G401.6 (cell line): Measurements from ENCODE around the gene MRPL49.
"Not testable (repeated sequence)": the region's sequence is repeated elsewhere in the genome, so short reads cannot be mapped to it uniquely, and the experiment has no call there.

Experiments
- FAIRE-seq: peaks from 2 replicates; lab custom pipeline; 2012; peaks lifted over from hg19 to GRCh38; lab: Jason Lieb, UNC

Gene MRPL49

DNA sequence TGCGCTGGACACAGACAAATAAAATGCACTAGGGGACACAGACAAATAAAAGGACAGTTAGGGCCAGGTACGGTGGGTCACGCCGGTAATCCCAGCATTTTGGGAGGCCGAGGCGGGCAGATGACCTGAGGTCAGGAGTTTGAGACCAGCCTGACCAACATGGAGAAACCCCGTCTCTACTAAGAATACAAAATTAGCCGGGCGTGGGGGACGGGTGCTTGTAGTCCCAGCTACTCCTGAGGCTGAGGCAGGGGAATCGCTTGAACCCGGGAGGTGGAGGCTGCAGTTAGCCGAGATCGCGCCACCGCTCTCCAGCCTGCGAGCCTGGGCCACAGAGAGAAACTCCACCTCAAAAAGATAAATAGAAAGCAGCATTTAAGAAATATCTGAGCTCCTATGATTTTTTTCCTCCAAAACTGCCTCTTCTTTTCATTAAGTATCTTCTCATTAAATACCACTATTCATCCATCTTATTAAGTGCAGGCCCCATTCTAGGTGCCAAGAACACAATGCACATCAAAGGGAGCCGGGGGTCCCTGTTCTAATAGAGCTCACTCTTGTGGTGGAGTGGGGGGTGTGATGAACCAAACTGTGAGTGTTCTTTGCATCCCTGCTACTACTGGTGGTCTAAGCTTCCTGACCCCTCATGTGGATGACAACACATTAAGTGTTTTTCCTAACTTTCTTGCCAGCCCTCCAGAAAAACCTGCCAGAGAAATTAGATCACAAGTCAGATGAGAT, 3.9 kb upstream of the MRPL49 start:
- no peak for FAIRE-seq

DNA sequence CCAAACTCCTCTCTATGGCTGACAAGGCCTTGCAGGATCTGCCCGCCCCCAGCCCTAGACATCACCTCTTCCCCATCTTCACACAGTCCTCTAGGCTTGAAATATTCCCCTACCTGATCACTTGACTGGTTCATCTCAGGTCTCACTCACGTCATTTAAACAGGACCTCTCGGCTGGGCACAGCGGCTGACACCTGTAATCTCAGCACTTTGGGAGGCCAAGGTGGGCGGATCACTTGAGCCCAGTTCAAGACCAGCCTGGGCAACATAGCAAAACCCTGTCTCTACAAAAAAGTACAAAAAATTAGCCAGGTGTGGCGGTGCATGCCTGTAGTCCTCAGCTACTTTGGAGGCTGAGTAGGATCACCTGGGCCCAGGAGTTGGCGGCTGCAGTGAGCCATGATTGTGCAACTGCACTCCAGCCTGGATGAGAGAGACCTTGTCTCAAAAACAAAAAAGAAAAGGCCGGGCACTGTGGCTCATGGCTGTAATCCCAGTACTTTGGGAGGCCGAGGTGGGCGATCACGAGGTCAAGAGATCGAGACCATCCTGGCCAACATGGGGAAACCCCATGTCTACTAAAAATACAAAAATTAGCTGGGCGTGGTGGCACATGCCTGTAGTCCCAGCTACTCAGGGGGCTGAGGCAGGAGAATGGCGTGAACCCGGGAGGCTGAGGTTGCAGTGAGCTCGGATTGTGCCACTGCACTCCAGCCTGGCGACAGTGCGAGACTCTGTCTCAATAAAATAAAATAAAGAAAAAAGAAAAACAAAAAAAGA, 3.0 kb upstream of the MRPL49 start:
- FAIRE-seq: not testable (repeated sequence)

DNA sequence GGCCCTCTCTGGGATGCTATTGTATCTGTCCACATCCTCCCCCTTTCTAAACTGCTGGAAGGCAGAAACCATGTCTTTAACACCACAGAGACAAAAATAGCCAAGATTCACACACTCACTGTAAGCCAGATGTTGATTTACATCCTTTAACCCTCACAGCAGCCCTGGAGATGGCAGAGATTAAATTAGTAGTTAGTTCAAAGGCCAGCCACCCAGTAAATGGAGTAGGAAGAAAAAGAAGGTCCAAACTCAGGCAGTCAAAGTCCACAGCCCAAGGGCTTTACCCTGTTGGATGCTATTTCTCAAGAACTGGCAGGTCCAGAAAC, 2.5 kb upstream of the MRPL49 start:
- FAIRE-seq: no peak

DNA sequence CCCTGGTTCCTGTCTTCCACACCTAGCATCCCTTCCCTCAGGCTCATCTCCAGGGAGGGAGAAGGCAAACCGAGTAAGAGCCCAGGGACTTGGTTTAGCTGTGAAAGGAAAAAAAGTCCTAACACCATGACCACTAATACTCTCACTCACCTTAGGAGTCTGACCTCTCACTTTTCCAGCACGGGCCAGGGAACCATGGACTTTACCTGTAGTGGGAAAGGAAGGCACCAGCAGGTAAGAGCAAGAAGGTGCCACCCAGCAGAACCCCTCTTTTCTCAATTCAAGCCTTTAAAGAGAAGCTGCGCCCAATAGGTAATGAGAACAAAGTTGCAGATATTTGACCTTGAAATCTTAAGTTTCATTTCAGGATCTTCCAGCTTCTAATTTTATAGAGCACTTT, 1.3 kb upstream of the MRPL49 start:
- FAIRE-seq: no peak

DNA sequence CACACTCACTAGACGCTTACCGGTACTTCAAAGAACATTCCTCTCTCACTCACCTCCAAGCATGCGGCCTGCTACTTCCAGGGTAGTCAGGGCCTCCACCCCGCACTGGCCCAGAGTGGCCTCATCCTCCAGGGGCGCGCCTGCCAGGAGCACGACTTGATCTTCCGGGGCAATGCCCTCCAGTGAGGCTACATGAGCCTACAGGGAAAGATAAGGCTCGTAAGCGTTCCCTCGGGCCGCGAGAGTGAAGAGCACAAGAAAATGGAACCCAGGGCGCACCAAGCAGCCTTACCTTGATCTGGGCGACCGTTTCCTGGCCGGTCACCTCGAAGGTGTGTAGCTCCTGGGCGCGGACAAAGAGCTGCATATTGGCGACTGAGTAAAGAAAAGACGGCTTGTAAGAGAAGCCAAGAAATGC, 665 bp upstream of the MRPL49 start:
- no peak for FAIRE-seq

DNA sequence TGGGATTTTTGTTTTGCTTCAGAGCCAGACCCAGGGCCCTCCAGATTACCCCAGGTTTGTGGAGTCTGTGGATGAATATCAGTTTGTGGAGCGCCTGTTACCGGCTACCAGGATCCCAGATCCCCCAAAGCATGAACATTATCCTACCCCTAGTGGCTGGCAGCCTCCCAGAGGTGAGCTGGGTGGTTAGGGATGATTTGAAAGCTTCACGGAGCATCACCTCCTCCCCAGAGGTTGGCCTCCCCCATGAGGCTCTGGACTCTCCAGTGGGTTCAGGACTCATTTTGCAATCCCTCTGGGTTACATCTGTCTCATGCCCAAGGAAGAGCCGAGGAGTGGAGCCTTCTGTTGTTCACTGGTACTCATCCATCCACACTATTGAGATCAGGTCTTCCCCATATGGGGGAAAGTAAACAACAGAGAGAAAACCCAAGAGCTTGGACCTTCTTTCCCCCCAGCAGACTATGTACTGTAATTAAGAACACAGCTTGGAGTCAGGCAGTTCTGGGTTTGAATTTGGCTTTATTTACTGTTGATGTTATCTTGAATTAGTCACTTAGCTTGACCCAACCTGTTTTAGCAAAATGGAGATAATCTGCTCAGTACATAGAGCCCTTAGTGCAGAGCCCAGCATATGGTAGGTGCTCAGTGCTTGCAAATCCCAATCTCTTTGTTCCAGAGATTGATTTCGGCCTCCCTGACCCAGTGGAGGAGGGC, 2.5 kb downstream of the MRPL49 start:
- no peak for FAIRE-seq

DNA sequence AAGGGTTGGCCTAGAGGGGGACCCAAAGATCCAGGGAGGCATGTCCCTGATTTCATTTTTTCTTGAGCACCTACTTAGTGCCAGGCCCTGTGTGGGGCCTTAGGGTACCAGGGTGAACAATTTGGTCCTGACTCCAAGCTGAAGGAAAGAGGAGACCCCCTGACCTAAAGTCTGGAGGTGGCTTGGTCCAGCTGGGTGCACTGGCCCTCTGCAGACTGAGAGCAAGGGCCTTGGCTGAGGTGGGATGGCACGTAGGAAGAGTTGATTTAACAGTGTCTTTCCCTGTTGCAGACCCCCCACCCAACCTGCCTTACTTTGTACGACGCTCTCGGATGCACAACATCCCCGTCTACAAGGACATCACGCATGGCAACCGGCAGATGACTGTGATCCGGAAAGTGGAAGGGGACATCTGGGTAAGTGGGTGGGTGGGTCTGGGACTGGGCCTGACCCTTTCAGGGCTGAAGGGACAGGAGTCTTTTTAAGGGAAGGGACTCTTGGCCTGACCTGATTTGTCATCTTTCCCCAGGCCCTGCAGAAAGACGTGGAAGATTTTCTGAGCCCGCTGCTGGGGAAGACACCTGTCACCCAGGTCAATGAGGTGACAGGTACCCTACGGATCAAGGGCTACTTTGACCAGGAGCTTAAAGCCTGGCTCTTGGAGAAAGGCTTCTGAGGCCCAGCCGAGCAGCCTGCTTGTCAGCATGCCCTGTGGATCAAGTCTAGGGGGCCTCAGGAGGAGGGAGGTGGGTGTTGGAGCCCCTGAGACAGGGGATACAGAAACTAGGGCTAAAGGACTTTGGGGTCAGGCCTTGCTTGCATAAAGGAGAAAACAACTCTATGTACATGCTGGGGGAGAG, 3.3 kb downstream of the MRPL49 start:
- FAIRE-seq: no peak

DNA sequence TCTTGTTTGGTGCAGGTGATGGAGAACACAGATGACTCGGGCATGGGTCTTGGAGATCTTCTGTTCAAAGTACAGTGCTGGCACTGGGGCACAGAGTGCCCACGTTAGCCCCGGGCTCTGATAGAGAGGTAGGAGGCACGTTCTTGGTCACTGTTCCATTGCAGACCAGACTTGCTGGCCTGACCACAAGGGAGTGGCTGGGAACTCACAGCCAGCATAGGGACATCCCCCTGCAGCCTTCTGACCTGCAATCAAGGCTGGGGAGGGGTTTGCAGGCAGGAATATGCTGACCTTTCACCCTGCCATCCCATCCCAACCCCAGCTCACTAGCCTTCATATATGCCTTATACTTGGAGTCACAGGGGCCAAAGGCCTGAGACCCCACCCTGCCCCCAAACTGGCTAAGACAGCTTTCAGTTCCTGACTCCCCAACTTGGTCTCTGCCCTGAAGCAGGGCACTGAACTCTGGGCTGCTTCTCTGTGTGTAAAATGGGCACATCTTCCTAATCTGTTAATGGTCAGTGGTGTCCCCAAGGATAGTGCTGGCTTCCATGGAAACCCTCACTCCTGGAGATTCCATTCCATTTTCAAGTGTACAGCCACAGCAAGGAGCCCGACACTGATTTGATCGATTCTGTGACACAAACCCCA, 4.6 kb downstream of the MRPL49 start:
- no peak for FAIRE-seq

DNA sequence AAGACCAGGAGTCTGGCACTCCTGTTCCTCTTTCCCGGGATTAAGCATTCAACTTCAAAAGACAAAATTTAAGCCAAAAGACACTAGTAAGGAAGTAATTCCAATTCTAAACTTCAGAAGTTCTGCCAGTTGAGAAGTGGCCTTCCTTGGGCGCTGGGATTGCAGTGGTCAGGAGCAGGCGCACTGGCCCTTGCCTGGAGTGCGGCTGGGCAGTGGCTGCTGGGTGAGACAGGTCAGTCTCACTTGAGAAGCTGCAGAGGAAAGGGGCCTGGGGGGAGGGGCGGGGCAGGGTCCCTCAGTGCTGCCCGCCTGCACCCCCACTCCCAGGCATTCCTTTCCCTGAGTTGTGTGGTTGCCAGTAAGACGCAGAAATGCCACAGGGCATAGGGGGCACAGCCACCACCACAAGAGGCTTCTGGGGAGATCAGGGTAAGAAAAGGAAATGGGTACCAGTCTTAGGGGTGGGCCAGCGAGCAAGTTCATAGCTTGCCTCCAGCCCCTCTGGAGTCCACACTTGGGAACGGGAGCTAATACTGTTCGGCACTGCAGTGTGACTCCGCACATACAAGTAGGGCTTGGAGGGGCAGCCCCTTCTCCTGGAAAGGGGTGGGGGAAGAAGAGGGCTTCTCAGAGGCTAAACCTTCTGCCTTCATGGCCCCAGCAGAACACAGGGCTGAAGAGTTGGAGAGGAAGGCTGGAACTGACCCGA, 5.5 kb downstream of the MRPL49 start:
- FAIRE-seq: no peak

DNA sequence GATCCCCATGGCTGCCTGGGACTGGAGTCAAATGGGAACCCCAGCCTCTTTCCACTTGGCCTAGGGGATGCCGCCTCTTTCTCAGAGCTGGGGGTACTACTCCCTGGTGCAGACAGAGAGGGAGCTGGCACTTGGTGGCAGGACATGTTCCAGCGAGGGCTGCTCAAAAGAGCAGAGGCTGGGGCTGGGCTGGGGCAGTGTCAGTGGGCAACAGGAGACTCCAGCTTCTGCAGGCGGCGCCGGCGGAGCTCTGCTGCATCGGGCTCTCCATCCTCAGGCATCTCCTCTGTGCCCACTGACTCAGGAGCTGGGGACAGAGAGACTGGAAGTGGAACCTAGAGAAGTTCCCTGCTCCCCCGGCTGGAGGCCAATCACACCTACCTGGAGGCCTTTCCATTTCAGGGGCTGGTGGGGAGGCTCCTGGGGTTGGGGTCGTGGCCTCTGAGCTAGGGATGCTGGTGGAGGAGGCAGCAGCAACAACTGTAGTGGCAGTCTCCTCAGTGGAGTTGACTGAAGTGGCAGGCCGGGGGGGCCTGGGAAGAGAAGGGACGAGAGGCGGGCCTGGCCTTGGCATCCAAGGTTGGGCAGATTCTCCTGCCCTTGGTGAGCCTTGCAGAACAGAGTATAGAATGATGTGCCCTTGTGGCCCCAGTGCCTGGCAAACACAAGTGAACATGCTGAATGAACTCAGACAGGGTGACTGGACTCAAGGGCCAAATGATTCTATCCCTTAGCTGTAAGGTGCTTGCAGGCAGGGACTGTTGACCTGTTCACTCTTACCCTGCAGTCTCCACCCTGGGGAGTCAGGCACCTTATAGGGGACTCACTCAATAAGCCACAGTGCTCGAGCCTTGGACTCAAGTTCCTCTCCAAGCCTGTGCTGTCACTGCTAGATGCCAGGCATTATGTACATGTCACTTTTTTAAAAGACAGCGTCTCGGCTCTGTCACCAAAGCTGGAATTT, 6.3 kb downstream of the MRPL49 start:
- FAIRE-seq: no peak

DNA sequence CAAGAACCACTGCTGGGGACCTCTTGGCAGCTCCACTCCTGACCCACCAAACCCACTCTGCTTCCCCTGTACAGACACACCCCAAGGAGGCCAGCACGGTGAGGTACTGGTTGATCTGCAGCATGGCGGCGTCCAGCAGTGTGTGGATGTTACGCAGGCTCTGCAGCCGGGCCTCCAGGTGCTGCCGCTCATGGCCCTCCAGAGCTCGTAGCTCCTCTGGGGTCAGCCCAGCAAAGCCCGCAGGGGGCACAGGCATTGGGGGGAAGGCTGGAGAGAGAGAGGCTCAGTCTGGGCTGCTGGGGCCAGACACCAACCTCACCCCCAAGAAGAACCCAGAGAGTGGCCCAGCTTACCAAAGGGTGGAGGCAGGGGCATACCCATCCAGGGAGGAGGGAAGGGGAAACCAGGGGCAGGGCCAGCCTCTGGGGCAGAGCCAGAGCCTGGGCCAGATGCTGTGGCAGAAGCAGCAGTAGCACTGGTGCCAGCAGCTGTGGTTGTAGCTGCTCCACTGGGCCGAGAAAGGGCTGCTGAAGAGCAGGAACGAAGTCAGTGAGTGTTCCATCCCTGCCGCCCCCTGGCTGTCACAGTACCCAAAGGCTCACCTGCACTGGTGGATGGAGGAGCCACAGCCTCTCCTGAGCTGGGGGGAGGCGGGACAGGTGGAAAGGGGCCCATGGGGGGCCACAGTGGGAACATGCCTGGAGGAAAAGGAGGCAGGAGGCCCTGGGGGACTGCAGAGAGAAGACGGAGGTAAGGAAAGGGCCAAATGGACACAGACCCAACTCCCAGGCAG, 7.7 kb downstream of the MRPL49 start:
- FAIRE-seq: no peak

DNA sequence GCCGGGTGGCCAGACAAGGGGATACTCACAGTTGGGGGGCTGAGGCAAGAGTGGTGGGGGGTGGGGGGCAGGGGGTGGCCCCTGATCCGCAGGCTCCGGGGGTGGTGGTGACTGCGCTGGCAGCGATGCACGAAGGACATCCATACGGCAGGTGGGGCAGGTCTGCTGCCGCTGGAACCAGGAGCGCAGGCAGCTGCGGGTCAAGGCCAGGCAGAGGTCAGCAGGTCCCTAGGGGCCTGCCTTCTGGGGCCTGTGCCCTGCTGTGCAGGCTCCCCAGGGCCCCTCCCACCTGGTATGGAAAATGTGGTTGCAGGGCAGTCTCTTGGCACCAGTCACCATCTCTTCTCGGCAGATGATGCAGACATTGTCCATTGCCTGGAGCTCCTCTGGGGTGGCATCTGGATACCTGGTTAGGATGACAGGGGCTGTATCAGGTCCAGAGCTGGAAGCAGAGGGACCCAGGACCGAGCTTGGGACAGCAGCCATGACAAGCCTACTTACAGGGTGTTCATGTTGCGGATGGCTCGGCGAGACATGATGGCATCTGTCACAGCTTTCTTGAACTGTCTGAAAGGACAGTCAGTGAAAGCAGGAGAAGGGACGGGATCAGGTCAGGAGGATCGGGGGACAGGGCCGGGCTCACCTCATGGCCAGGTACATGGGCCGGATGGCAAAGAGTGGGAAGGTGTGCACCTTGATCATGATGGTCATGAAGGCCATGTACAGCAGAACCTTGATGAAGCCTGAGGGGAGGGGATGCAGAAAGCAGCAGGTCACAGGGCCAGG, 8.7 kb downstream of the MRPL49 start:
- FAIRE-seq: no peak

DNA sequence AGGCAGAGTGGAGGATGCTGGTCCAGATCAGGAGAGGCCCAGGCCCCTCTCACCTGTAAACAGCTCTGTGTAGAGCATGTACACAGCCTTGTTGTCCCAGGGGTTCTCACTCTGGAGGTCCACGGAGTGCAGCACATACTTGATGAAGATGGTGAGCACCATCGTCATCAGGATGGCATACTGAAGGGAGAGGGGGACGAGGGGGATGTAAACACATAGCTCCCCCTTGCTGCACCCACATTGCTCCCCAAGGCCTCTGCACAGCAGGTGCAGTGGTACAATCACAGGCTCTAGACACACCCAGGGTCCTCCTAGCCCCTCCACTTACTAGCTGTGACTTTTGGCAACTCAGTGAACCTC, 9.3 kb downstream of the MRPL49 start:
- no peak for FAIRE-seq

DNA sequence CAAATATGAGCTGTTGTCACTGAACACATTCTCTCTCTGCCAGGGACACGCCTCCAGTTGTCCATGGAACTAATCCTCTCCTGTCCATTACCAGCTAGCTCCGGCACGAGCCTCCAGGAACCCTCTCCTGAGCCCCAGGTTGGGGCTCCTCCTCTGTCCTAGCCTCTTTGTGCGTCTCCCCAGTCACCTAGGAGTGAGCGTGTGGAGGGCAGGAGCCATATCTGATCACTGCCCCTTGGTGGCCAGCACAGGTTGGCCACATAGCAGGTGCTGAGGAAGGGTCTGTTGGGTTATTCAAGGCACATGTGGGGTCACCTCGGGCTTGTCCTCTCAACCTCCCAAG, 9.7 kb downstream of the MRPL49 start:
- no peak for FAIRE-seq

DNA sequence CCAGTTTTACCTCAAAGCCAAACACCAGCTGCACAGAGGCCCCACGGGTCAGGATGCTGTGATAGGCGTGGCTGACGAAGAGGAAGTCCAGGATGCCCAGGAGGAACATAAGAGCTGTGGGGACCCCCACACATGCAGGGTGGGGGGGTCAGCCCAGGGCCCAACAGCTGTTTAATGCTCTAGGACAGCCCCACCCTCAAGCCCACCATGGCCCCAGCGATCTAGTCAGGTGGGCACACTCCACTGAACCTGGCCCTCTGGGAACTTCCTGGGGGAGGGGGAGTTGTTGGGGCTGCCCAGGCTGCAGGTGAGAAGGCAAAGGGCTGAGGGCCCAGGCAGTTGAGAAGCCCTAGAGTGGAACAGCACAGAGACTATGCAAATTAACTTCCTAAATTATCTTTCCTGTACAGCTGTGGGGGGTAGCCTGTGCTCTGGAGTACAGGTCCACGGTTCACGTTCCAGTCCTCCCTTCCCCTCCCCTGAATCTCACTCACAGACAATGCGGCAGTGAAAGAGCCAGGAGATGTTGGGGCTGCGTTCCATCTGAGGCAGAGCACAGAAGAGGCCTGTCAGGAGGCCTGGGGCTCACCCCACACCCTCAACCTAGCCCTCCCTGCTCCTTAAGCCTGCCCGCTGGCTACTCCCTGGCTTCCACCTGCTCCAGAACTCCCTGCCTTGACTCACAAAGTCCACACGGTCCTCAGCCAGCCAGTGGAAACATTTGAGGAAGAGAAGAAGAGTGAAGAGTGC, 10.3 kb downstream of the MRPL49 start:
- no peak for FAIRE-seq

DNA sequence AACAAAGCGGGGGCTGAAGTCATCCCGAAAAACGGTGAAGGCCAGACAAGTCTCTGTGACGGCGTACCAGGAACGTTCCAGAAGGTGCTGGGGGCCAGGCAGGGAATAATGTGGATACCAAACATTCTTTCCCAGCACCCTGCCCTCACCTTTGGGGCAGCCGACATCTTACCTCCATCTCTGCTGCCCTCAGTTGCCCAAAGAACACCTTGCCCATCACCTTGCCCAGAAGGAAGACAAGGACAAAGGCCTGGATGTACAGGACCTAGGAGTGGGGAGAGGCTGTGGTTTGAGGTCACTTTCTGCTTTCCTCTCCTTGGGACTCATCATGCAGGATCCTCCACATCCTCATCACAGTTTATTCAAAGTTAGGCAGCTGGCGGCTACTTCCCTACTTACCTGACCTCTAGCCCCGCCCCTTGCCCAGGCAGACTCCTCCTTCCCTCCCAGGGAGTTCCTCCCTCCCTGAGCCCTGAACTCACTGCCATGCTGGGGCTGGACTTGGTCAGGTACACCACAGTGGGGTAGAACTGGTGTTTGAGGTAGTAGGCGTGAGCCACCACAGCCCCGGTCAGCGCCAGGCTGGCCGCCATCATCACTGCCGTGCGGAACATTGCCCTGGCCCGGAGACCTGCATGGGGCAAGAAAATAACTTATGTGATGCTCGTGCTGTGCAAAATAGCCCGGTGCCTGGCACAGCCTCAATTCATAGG, 11.0 kb downstream of the MRPL49 start:
- FAIRE-seq: no peak

DNA sequence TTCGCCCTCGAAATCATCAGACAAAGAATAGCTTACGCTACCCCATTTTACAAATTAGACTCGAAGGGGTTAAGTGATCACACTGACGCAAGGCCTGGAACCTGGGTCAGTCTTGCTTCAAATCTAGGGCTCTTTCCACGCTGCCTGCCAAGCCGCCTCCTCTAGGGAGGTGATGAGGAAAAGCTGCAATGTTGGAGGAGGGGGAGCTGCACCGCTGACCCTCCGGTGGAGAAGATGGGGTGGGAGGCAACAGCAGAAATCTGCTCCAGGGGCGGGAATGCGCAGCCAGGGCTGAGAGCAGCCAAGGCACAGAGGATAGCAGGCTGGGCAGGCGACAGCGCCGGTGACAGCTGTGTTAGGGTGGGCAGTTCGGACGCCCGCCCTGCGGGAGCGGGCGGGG, 11.6 kb downstream of the MRPL49 start:
- no peak for FAIRE-seq
